Measurements from ENCODE around the gene DNAJB9.

The DNAJB9 gene

GRCh38 chr7:108568801-108569380, 783 bp upstream of the DNAJB9 start:
- DNase-seq (ENCODE audit: low spot score) = no peak

- peak; percentile 64 for DNase-seq (ENCODE audit: low spot score)
Measured at GRCh38 chr7:108570146-108570755, 577 bp downstream of the DNAJB9 start.

GRCh38 chr7:108572480-108572879, 2.8 kb downstream of the DNAJB9 start:
- no peak for DNase-seq (ENCODE audit: low spot score)

GRCh38 chr7:108575156-108575555, 5.5 kb downstream of the DNAJB9 start:
- no peak for DNase-seq (ENCODE audit: low spot score)

GRCh38 chr7:108576116-108576515, 6.4 kb downstream of the DNAJB9 start:
- no peak for DNase-seq (ENCODE audit: low spot score)

DNA sequence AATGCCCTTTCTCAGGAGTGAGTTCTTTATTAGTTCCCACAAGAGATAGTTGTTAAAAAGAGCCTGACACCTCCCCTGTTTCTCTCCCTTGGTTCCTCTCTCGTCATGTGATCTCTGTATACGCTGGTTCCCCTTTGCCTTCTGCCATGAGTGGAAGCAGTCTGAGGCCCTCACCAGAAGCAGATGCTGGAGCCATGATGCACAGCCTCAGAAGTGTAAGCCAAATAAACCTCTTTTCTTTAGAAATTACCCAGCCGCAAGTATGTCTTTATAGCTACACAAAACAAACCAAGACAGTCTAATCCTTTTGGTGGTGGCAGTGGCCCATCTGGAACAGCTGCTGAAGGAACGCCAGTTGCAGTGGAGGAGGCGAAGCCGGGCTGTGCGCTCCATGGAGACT, 9.3 kb downstream of the DNAJB9 start:
- DNase-seq (ENCODE audit: low spot score) = no peak

DNA sequence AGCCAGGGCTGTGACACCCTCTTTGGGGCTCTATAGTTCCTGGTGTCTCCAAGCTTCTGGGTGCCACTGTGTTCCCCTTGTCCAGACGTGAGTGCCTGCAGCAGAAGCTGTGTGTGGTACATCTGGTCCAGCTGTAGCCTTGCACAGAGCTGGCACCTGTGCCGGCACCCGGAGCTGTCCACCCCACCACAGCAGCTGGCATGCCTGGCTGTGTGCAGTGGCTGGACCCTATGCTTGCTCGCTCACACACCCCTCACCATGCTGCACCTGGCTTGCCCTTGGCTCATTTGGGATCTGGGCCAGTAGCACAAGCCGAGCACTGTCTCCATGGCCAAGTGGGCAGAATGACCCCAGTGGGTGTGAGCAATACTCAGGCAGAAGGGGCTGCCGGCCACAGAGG, 10.6 kb downstream of the DNAJB9 start:
- DNase-seq (ENCODE audit: low spot score) = no peak

DNA sequence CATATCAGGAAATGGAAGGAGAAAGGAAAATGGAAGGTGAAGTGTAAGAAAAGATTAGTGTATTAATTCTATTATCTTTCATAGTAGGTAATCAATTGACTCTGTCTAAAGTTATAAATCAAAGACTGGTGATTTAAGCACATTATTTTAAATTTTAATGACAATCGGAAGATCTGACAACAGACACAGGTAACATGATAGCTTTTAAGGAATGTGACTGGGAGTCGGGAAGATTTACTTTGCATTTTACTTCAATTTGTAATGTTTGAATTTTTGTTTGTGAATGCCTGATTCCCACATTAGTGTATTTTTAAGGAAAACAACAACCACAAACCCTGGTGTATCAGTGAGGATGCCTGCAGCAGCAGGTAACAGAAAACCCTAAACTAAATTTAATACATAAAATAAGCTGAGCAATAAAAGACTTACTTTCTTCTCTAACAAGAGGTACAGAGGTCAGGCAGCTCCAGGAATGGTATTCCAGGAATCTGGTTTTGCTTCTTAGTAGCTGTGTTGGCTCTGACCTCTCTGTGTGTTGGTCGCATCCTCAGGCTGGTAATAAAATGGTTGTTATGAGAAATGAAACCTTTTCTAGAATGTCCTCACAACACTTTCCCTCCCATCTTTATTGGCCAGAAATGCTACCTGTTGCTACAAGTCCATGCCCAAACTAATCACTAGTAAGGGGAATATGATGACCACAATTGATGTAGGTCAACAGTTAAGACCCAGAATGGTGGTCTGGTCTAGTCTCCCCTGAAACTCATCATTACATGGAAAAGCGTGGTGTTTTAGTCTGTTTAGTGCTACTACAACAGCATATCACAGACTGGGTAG, 12.2 kb downstream of the DNAJB9 start:
- peak; percentile 65 for DNase-seq (ENCODE audit: low spot score)

- DNase-seq (ENCODE audit: low spot score) = no peak
Measured at GRCh38 chr7:108584211-108584610, 14.5 kb downstream of the DNAJB9 start.

DNA sequence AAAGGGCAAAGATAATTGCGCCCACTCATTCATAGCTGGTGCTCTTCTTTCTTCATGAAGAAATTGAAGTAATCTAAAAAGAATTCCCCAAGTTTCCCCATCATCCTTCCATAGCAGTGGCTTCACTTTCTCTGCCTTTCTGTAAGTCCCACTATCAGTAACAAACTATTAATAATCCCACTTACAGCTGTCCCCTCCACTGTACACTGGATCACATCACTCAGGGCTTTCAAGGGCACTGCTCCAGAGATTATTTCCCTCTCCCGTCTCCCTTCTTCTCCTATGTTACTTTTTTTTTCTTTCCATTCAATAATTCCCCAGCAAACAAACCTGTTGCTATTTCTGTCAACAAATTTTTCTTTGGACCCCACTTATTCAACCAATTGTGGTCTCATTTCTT, 16.2 kb downstream of the DNAJB9 start:
- DNase-seq (ENCODE audit: low spot score) = no peak

DNA sequence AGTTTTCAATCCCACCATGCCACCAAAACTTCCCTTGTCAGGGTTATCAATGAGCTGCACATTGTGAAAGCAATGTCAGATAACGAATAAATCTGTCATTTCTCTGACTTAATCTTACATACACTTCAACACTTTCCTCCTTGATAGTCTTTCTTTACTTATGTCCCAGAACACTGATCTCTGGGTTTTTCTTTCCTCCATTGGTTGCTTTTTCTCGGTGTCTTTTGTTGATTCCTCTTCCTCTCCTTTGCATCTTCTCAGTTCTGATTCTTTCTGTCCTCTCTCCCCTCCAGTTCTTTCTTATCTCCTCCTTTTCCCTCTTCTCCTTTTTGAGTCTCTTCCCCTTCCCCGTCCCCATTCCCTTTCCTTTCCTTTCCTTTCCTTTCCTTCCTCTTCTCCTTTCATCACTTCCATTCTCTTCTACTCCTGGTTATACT, 16.6 kb downstream of the DNAJB9 start:
- no peak for DNase-seq (ENCODE audit: low spot score)

- no peak for DNase-seq (ENCODE audit: low spot score)
Measured at GRCh38 chr7:108589199-108589598, 19.5 kb downstream of the DNAJB9 start.

GRCh38 chr7:108589874-108590273, 20.2 kb downstream of the DNAJB9 start:
- DNase-seq (ENCODE audit: low spot score) = no peak

DNA sequence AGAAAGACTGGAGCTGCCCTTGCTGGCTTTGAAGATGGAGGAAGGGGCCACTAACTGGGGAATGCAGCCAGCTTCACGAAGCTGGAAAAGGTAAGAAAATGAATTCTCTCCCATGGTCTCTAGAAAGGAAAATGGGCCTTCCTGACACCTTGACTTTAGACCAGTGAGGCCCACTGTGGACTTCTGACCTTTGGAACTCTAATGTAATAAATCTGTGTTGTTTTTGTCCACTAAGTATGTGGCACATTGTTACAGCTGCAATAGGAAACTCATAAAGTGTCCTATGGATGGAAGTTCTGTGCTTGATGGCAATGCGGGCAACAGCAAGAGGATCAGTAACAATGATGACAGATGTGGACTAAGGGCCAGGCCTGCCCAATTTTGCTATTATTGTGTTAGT, 20.9 kb downstream of the DNAJB9 start:
- no peak for DNase-seq (ENCODE audit: low spot score)

DNA sequence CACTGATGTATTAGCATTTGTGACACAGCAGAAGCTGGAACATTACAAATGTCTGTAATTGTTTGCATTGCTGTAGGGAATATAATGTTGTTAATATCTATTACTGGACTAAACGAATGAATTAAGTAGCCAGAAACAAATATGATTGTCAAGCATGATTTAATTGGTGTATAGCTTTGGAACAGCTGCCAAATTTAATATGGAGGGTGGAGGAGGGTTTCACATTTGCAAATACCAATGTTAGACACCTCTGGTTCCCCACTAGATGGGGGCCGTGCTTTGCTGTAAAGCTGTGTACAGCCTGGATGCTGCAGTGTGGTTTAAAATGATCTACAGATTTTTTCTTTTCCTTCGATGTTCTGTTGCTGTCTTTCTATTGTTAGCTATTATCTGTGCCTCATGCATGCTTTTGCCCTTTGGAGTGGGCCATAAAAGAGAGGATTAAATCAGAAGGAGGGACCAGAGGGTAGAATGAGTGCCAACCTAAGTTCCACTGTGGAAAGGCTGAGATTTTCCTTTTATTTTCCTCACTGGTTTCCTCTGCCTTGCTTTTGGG, 23.1 kb downstream of the DNAJB9 start:
- DNase-seq (ENCODE audit: low spot score) = peak; percentile 38

DNA sequence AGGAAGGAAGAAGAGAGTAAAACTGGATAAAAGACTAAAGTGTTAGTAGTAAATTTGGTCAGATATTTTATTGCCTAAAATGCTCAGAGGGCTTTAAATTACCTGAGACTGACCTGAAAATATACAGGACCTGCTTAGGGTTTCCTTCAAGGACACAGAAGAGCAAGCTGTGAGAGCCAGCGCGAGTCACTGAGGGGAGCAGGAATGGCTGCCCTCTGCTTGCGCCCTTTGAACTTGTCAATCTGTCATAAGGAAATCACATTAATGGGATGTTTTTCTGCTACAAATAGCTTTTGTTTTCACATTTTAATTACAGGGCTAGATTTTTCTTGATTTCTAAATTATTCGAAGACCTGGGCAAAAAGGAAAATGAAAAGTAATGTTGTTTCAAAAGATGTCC, 26.9 kb downstream of the DNAJB9 start:
- DNase-seq (ENCODE audit: low spot score) = no peak

- DNase-seq (ENCODE audit: low spot score) = no peak
Measured at GRCh38 chr7:108598153-108598552, 28.5 kb downstream of the DNAJB9 start.

DNA sequence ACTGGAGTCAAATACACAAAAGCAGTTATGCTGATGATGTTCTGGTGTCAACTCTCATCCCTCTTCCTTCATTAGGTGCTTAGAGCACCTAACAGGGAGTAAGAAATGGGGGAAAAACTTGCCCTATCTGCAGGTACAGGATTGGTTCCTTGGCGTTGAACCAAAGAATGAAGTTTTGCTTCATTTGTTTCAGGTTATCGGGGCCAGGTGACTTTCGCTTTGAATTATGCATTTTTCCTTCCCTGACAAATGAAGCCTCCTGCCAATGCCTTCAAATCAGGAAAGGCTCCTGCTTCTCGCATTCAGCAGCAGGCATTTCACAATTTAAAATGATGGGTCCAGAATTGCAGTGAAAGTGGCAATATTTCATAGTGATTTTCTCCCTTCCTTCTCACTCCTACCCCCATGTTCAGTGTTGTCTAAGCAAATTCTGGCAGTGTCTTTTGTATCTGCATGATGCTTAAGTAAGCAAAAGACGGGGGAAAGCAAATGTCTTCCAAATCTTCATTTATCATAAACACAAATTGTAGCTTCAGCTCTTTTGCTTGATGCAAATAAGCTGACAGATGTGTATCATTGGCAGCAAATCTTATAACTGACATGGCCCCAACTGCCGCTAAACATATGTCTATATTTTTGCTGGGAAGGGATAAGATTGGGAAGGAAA, 29.4 kb downstream of the DNAJB9 start:
- no peak for DNase-seq (ENCODE audit: low spot score)

DNA sequence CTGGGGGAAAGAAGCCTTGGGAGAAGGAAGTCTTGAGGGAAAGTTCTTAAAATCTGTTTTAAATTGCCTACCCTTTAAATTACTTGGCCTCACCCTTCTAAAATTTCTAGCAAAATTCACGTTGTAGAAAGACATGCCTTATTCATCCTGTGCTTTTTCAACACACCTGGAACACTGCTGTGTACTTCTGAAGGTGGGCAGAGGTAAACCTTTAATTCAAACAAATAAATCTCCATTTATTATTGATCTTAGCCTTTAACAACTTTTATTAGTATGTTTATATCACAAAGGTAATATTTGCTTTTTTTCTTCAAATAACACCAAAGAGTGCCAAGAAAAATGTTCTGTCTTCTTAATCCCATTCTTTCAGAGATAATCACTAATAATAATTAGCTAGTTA, 30.7 kb downstream of the DNAJB9 start:
- DNase-seq (ENCODE audit: low spot score) = no peak

- no peak for DNase-seq (ENCODE audit: low spot score)
Measured at GRCh38 chr7:108603656-108604306, 34.1 kb downstream of the DNAJB9 start.

DNA sequence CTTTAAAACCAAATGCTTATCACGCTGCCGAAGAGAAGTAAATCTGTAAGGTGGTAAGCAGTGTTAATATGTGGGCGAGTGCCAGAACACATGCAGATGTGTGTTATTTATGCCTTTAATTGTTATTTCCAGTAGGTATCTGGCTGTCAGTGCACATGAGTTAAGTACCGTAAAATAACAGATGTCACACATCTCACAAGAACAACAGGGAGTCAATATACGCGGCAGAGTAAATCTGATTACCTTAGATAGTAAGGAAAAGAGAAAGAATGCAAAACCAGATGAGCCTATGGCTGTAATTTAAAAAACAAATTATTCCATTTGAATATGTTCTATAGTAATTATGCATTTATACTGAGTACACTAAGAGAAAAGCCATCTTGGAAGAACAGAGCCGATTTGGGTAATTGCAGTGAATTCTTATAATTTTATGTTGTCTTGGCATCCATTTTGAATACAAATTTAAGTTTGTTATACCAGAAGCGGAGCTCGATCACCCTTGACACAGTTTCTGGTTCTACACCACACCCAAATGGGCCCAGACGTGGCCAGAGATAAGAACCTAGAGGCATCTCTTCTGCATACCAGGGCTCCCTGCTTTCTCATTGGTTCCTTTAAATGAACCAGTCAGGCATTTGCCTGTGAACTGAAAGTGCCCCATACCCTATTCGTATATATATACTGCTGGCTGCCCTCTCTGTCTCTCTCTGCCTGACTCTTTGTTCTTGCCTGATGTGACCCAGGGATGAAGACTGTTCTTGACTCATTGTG, 34.8 kb downstream of the DNAJB9 start:
- no peak for DNase-seq (ENCODE audit: low spot score)

Data from cerebellar cortex (tissue), 1 donor.